HG03159 (cell line): ENCODE measurements around the gene ADSS1.

Experiments used
- ATAC-seq: cut with Tn5 transposase; IDR thresholded peaks from one replicate; pipeline ENCODE4 v1.9.1; 2021; ENCODE audit warnings: mild to moderate bottlenecking, moderate library complexity; ENCODE audit not compliant: unreplicated experiment

The ADSS1 gene

DNA sequence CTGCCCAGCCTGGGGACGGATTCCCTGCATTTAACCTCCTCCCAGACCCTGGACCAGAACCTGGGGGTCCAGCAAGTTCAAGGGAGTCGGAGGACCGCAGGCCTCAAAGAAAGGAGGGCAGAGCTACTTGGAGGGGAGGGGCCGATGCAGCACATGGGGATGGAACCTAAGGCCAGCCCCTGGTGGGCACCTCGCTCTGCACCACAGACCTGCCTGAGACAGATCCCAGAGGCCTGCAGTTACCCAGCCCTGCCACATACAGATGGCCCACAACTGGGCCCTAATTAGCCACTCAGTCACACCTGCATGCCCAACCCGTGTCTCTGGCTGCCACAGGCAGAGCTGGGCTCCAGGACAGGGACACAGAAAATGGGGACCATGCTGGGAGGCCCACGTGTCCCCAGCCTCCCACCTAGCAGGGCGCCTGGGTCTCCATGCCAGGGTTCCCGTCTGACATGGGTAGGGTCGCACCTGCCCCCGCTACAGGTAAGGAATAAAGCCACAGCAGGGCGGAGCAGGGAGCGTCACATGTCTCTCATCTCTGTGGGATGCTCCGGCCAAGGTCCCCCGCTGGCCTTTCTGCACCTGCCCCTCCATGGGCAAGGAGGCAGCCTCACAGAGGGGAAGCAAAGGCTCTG, 54.8 kb downstream of the ADSS1 start:
- no peak for ATAC-seq

DNA sequence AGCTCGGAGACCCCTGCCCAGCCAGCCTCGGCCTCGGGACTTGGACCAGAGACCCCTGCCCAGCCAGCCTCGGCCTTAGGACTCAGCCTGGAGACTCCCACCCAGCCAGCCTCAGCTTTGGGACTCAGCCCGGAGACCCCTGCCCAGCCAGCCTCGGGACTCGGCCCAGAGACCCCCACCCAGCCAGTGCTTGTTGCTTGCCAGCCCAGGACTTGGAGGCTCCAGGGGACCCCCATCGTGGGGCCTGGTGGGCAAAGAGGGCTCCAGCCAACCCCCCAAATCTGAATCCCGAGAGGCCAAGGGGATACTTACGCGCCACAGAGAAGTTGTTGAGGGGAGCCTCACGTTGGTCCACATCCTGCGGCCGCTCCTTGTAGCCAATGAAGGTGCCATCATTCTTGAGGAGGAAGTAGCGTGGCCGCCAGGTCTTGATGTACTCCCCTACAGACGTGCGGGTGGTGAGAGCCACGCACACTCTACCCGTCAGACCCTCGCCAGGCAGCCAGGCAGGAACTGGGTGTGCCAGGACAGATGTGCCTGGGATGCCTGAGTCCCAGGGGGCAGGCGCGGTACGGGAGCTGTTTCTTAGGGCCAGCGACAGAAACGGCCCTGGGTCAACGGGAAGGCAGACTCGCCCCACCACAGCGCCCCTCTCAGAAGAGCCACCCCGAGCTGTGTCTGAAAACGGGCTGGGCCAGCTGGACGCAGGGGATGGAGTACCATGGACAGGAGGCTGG, 55.9 kb downstream of the ADSS1 start:
- no peak for ATAC-seq

DNA sequence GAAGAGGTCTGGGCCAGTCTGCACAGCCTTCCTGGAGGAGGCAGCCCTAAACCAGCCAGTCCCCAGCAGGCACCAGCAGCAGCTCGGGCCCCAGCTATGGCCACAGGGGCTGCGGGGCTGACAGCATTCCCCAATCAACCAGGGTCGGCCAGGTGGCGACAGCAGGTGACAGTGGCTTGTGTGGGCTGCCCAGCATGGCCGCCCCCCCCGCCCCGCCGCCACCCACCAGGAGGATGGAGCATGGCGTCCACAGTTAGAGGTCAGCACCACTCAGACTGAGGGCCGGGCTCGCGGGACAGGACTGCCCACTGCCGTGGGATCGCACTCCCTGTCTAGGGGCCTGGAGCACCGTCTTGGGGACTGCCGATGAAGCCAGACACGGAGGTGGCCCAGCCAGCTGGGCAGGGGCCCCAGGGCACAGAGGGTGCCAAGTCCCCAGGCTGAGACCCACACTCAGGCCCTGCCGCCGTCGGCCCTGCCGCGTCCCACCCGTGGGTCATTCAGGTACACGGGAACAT, 56.5 kb downstream of the ADSS1 start:
- no peak for ATAC-seq

DNA sequence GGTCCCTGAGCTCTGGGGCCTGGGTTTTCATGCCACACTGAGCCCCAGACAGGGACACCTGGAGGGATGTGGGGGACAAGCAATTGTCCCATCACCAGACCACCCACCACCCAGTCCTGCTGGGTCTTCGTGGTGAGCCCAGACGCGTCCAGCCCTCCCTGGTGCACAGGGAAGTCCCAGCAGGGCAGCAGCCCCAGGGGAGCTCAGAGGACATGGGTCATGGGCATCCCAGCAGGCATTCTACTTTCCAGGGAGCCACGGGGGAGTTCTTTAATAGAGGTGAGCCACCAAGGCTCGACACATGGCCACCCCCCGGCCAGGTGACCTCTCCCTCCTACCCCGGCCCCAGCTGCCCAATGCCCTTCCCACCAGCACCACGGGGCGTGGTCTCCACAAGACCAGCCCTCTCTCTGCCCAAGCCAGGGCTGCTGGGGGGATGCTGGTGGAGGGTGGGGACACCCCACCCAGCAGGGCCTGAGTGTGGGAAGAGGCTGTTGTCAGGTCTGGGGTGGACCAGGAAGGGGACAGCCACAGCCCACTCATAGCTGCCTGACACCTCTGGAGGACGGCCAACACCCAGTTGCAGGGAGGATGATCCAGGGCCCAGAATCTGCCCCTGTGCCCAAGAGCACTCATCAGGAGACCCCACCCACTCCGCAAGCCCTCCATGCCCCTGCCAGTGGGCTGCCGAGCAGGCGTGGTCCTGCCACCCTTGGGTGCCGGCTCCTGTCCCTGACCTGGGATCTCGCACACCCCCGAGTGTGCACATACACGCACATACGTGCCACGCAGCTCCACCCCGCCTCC, 57.4 kb downstream of the ADSS1 start:
- no peak for ATAC-seq

DNA sequence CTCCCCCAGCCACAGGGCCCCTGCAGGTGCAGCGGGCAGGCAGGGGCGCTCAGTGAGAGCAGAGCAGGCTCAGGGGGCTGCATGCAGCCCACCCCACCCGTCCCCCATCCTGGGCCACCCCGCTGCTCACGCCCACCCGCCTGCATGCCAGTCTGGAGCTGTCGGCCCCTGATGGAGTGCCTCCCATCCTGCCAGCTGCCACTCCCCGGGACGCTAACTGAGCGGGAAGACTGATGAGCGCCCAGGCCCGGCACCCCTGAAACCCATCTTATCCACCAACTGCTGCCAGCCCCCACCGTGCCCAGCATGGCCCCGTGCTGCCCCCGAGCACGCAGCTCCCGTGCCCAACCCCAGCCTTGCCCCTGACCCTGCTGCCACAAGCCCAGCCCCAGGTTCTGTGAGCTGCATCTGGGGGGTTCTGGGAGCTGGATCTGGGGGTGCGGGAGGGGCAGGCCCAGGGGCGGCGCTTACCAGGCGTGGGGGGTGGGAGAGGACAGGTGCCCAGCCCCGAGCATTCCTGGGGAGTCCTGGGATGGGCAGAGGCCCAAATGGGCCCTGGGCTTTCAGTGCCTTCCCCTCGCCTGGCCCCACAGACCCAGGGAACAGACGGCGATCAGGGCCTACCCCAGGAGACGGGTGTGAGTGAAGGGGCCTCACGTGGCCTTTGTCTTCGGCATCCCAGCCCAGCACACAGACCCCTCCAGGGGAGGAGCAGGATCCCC, 58.2 kb downstream of the ADSS1 start:
- ATAC-seq: no peak

DNA sequence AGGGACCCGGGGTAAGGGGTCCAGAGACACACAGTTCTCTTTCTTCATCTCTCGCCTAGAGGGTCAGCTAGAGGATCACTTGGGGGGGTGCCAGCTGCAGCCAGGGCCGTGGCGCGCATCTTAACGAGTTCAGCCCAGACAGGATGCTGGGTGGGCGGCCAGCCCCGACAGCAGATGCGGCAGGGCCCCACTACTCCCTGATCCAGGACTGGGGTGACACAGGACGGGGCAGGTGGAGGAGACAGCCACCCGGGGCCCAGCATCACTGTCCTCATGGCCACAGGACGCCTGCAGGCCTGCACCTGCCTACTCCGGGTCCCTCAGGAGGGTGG, 58.7 kb downstream of the ADSS1 start:
- no peak for ATAC-seq

DNA sequence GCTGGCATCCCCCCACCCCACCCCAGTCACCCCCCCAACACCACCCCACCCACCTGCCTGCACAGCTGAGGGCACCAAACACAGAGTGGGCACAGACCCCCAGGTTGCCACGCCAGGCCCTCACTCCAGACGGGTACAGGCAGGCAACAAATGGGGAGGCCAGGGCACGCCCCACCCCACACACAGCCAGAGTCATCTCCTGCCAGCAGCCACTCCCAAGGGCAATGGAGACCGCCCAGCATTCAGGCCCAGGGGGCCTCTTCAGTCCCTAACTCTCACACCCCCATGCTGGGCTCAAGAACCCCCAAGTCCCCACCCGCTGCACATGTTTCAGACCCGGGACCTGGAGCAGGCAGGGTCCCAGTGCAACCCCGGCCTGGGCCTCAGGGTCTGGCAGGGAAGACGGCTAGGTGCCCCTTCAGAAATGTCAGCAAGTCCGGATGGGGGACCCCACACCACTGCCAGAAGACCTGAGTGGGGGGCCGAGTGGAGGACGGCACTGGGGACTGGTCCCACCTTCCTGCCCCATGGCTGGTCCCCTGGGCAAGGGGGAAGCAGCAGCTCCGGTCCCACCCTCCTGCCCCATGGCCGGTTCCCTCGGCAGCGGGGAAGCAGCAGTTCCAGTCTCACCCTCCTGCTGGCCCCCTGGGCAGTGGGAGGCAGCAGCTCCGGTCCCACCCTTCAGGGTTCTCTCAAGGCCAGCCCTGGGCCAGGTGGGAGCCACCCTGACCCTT, 59.6 kb downstream of the ADSS1 start:
- ATAC-seq: no peak

DNA sequence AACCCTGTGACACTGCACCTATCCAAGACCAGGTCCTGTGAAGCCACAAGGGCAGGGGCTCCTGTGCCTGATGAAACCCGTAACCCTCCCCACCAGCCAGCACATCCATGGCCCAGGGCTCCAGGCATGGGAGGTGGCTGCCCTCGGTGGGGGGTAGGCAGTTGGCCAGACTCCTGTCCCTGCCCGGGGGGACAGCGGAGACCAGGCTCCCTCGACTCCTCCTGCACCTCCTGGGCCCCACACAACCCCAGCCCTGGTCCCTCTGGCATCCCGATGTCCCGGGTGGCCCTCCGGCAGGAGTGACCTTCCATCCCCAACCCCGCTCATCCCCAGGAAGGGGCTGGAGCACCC, 60.2 kb downstream of the ADSS1 start:
- no peak for ATAC-seq

DNA sequence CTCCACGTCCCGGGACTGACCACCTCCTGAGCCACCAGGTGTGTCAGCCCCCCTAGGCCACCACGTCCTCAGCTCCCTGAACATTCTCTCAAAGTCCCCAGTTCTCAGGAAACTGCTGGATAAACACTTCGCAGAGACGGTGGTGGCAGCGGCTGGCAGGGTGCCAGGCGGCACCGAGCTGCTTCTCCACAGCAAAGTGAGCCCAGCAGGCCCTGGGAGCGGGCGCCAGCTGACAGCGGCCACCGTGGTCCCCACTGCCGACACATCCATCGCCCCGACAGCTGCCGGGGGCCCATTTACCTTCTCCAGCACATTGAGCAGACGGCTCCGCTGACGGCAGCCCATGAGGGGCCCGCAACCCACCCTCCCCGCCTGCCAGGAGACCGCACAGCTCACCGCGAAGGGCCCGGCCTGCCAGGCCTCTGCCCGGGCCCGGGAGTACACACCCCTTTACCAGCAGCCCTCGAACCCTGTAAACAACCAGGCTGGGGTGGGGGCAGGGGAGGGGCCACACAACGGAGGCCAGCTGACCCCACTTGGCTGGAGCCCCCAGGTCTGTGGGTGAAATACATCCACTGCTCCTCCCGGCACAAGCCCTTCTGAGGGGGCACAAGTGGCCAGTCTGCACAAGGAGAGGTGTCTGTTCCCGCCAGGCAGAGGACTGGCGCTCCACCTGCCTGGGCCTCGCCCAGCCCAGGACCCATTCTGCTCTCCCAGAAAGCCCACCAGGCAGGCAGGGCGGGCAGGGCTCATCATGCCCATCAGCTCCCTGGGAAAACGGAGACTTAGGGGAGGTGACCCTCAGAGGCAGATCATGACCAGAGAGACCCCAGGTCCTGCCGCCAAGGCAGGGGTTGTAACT, 61.0 kb downstream of the ADSS1 start:
- ATAC-seq: no peak

DNA sequence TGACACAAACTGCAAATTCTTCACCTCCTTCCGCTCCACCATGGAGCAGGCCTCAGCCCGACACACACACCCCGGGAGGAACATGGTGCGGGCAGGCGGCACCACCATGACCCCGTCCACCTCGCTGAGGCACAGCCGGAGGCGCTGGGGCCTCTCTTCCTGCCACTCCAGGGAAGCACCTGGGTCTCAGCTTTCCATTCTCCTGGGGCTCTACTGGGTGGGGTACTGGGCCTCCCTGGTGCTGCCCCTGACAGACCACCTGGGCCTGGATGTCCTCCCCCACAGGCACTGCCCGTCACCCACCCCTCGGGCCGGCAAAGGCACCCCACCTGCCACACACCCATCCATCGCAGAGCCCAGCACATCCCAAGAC, 61.7 kb downstream of the ADSS1 start:
- no peak for ATAC-seq

DNA sequence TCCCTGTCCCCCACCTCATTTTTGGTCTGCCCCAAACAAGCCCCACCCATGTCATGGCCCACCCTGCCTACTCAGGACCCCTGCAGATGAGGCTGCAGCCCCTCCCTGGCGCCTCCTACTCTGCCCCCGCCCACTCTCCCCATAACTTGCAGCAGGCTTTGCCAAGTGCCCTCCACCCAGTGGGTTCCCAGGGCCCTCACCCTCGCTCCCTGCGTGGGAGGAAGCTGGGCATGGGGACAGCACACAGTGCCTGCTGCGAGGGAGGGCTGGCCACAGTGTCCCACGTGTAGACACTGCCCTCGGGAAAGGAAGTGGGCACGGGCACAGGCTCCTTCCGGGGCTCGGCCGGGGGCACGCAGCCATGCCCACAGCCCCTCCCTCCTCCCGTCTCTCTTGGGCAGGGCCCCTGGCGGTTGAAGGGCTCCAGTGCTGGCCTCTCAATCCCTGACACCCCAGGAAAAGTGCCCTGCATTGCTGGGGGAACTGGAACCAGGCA, 62.1 kb downstream of the ADSS1 start:
- no peak for ATAC-seq

DNA sequence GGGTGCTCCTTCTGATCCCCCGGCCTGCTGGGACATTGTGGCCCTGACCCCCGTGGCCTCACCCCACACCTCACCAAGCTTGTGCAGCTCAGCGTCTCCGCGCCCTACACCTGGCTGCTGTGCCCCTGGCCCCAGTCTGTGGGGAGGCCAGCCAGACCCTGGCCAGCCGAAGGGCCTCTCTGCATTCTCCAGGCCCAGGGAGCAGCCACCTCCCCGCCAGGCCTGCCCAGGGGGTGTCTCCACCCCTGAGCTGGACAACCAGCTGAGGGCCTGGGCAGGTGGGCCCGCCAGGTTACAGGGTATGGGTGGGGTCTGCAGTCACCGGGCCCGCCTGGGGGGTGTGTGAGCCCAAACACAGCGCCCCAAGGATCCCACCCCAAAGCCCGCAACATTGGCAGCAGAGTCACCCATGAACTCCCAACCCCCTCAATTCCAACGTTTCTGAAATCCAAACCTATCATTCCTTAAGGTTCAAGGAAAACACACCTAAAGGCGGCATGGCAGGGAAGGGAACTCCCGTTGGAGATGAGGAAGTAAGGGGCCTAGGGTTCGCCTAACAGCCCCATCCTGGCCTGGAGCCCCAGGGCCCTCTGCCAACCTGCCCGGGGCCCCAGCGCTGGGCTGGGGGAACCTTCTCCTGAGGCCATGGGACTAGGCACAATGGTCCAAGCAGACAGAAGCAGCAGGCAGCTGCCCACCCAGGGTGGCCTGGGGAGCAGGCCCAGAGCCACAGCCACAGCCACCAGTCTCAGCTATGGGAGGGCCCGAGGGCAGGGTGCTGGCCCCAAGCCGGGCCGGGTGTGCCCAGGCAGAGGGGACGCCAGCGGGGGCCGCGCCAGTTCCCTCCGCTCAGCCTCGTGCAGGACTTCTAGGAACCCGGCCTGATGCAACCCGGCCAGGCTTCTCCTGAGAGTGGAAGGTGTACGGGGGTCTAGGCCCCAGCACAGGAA, 63.0 kb downstream of the ADSS1 start:
- no peak for ATAC-seq

DNA sequence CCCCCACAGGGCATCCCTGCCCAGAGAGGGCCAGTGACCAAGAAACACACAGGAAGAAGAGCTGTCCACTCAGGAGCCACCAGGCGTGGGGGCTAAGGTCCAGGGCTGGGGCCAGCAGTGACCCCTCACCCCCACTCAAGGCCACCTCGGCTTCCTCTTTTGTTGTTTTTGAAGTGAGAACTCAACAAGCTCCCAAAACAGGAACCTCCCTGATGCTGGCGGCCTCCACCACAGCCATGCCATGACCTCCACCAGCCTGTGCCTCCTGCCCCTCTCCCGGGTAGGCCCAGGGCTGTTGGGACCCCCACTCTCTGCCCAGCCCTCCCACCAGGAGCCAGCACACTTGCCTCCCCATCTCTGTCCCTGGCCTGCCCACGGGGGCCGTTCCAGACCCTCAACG, 63.7 kb downstream of the ADSS1 start:
- ATAC-seq: no peak

DNA sequence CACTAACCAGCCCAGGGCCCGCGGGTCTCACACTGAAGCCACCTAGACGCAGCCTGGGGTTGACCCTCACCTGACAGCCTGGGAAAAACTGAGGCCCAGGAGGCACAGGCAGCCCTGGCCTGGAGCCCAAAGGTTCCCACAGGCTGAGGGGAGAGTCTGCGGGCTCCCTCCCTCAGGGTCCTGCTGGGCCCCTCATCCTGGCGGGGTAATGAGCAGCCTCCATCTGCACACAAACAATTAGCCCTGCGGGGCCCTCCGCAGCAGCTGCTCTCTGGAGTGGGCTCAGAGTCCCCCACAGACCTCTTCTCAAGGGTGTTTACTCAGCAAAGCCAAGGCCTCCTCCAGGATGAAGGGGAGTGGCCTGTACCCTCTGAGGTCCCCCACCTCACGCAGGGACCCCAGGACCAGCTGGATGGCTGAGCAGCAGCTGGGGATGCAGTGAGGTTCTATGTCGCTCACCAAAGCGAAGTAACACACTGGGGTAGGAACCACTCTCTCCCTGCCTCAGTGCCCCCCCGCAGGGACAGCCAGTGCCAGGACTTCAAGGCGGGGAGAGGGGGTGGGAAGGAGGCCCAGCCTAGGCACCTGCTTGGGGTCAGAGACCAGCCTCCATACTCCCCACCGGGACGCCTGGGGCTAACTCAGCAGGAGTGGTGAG, 64.3 kb downstream of the ADSS1 start:
- ATAC-seq: no peak

DNA sequence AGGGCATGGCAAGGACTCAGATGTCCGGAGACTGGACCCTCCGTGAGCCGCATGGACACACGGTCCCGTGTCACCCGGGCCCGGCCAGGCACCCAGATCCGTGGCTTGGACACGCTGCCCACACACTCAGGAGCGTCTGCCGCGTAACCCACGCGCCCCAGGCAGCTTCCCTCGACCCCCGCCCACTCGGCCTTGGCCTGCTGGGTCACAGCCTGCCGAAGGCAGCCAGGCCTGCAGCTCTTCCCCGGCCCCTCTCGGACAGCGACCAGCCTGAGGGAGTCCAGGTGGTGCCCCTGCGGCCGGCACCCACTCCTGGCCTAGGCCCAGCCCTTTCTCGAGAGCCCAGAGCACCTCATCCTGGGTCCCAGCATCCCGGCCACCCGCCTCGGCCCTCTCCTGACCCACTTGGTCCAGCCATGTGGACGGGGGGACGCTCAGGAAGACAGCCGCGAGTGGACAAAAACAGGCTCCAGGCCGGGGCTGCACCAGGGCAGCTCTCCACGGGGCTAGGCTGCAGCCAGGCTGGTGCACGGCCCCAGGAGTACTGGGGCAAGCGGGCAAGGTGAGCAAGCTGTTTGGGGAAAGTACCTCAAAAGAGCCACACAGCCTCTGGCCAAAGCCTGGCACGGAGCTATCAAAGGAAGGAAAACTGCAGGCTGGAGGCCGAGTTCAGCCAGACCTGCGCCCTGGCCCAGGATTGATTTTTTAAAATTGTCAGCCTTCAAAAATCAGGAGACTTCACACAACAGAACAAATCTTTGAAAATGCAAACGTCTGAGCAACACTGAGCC, 65.0 kb downstream of the ADSS1 start:
- ATAC-seq: no peak

DNA sequence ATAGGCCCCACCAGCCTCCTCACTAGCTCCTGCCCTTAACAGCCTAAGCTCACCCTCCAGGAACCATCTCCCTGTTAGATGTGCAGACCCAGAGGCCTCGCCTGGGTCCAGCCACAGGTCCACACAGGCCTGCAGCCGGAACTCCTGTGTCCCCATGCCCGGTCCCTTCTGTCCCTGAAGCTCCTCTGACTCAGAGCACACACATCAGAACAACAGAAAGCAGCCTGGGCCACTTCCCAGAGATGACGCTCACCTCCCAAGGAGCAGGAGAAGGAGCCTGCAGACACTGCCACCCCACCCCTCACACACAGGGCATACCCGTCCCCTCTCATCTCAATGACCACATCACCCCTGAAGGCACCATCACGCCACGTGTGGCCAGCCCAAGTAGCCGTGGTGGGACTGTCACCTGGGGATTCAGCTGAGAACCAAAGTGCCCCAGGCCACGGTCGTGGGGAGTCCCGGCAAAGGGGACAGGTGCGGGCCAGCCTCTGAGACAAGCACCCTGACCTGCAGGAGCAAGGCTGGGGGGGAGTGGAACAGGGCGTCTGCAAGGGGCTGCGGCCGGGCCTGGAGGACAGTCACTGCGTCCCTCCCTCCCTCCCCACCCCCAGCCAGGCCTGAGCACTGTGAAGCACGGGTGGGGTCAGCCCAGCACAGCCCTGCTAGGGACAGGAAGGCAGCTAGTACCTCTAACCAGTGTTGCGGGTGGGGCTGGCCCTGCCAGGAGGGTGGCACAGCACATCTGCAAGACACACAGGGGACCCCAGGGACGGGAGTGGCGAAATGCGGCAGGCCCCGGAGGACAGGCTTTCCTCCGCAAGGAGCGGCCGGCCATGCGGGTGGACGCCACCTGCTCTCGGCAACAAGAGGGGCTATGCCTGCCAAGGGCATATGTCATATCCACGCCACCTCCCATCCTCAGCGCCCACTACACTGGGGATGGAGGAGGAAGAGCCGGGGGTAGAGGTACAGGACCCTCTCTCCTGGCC, 66.0 kb downstream of the ADSS1 start:
- no peak for ATAC-seq
